Measurements from ENCODE around the gene C11orf91.

GRCh38 chr11:33654594-33654993 lies 46.0 kb downstream of the C11orf91 start:
- TF ChIP-seq CTCF (IDR thresholded peaks at IDR 0.05) (no peak), EZH2phosphoT487 (IDR thresholded peaks at IDR 0.05) (no peak), EZH2 (IDR thresholded peaks at IDR 0.05) (no peak)

Measured in neural progenitor cell (in vitro differentiated cells).